ENCODE results near the gene CAST.

The CAST gene

DNA sequence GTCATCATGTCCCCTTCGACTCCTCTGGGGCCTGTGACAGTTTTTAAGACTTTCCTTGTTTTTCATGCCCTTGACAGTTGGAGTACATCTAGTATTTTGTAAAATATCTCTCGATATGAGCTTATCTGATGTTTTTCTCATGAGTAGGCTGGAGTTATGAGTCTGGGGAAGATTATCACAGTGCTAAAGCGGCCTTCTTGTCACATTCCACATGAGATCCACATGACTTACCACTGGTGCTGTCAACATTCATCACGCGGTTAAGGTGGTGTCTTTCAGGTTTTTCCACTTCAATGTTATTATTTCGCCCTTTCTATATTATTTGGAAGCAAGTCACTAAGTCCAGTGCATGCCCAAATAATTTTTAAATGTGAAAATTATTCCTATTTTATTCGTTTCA is 17.1 kb upstream of the CAST start:
- DNase-seq (ENCODE audit: low read depth, low spot score) = no peak

- no peak for DNase-seq (ENCODE audit: low read depth, low spot score)
These were observed 14.2 kb upstream of the CAST start for GRCh38 chr5:96648023-96648422.

GRCh38 chr5:96648593-96648992 is 13.6 kb upstream of the CAST start:
- DNase-seq (ENCODE audit: low read depth, low spot score) = no peak

DNA sequence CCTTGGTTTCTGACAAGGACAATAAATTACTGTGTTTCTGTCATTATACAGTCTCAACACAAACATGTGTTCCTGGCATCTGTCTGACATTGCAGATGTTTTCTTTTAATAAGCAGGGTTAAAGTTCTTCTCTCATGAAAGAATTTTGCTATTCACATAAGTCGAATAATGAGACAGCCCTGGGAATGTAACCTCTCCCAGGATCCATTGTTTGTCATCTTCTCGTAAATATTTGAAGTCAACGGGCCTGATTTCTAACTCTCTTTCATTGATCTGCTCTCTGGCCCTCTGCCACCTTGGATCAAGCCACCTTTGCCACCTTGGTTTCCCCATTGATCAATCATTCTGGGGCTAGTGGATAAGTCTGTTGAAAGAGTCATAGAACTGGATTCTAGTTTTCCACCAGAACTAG is 12.9 kb upstream of the CAST start:
- DNase-seq (ENCODE audit: low read depth, low spot score) = no peak

DNA sequence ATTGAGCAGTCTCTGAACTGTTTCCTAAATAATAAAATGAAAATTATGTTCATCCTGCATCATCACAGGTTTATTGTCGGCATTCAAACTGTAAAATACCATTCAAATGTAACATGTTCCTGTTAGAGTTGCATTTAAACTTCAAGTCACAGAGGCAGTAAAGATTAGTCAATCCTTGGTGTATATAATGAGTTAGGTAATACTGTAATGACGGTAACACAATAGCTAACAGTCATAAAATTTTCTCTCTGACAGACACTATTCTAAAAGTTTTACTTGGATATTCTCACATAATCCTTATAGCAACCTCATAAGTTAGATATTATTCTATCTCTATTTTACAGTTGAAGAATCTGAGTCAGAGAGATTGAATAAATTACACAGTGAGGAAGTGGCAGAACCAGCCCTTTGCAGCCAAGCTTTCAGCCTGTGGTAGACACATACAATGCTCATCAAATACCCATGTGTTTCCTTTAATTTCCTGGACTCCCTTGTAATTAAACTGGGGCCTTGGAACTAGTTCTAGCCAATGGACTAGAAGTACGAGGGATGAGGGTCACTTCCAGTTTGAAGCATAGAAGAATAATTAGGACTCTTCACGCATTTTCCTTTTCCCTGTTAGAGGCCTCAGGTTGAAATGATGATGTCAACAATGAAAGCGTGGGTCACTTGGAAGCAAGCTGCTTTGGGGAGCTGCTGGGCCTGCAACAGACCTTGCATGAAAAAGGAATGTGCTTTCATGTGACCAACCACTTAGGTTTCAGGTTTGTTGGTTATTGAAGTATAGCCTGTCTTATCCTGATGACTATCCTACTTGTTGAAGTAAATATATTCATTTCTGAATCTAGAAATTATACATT is 12.3 kb upstream of the CAST start:
- DNase-seq (ENCODE audit: low read depth, low spot score) = no peak

- no peak for DNase-seq (ENCODE audit: low read depth, low spot score)
These were observed 11.1 kb upstream of the CAST start for GRCh38 chr5:96651047-96651446.

- DNase-seq (ENCODE audit: low read depth, low spot score) = no peak
These were observed 10.0 kb upstream of the CAST start for GRCh38 chr5:96651948-96652753.

DNA sequence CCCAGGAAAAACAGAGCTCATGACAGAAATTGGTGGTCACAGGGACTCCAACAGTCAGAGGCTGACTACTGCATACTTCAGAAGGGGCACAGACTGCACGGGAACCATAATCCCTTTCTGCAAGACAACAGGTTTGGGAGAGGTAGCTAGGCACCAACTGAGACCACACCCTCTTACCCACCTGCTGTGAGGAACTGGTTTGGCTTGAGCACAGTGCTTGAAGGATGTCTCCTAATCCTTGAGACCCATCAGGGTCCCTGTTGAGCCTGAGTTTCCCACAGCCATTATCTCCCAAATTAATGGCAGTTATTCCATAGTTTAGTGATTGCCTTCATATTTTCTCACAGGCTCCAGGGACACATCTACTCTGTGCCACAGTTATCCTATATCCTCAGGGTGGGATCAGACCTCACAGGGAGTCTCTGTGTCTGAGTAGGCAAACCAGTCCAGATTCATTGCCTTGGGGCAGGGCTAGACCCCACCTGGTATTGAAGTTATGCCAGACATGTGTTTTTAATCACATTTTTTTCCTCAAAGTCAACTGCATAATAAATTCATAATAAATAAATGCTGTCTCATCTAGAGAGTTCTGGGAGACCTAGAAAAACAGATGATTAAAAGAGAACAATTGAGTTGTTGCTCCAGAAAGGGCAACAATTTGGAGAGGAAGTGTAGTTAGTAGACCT is 9.3 kb upstream of the CAST start:
- DNase-seq (ENCODE audit: low read depth, low spot score) = no peak

DNA sequence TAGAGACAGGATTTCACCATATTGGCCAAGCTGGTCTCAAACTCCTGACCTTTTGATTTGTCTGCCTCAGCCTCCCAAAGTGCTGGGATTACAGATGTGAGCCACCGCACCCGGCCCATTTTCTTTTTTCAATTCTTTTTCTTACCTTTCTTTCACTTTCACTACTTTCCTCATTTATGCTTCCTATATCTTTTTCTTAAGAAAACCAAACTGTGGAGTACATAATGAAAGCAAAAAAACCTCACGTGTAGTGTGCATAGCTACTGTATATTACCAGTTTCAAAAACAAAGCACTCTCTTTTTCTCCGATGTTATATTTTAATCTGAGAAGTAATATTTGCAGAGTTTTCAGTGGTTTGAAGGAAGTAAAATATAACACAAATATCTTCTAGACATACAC is 8.0 kb upstream of the CAST start:
- DNase-seq (ENCODE audit: low read depth, low spot score) = no peak

GRCh38 chr5:96655085-96655484 is 7.1 kb upstream of the CAST start:
- DNase-seq (ENCODE audit: low read depth, low spot score) = no peak

DNA sequence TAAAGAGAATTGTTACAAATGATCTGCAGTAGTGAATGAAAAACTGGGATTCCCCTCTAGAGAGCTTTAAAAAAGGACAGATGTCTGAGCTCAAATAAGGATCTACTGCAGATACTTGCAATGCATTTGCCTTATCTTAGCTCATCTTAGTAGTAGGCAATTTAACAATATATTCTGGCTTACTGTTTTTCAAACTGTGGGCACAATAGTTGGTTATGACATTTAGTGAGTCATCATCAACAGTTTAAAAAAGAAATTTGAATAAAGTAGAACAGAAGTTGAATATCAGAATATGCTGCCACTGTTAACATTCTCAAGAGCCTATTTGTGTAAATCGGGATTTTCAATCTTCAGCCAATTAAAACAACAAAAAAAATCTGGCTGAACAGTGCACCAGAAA is 6.7 kb upstream of the CAST start:
- no peak for DNase-seq (ENCODE audit: low read depth, low spot score)

GRCh38 chr5:96657068-96657467 is 5.1 kb upstream of the CAST start:
- DNase-seq (ENCODE audit: low read depth, low spot score) = no peak

- no peak for DNase-seq (ENCODE audit: low read depth, low spot score)
These were observed 3.9 kb upstream of the CAST start for GRCh38 chr5:96658272-96658671.

- no peak for DNase-seq (ENCODE audit: low read depth, low spot score)
These were observed 3.0 kb upstream of the CAST start for GRCh38 chr5:96659170-96659569.

DNA sequence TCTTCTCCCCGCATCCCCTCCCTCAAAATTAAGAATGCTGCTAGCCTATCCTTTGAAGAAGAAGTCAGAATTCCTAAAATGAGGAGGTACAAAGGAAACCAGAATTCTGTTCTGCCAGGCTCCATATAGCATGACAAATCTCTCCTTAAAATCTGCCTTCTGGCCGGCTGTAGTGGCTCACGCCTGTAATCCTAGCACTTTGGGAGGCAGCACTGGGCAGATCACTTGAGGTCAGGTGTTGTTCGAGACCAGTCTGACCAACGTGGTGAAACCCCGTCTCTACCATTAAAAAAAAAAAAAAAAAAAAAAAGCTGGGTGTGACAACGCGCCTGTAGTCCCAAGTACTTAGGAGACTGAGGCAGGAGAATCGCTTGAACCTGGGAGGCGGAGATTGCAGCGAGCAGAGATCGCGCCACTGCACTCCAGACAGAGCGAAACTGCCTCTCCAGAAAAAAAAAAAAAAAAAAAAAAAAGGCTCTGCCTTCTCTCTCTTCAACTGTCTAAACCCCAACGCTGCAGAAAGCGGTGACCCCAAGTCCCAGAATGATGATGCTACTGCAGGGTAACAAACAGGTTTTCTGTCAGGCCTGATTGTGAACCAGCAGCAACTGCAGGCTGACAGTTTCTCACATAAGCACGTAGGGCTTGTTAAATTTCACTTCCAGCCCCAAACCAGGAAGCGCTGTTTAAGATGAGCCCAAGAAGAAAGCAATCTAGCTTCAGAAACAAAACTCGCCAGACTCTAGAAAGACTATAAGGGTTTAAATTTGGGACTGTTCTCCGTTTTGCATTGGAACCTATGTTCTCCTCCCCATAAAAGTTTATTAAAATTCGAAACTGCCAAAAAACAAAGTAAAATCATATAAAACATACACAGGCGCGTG is 963 bp upstream of the CAST start:
- DNase-seq (ENCODE audit: low read depth, low spot score) = no peak

DNA sequence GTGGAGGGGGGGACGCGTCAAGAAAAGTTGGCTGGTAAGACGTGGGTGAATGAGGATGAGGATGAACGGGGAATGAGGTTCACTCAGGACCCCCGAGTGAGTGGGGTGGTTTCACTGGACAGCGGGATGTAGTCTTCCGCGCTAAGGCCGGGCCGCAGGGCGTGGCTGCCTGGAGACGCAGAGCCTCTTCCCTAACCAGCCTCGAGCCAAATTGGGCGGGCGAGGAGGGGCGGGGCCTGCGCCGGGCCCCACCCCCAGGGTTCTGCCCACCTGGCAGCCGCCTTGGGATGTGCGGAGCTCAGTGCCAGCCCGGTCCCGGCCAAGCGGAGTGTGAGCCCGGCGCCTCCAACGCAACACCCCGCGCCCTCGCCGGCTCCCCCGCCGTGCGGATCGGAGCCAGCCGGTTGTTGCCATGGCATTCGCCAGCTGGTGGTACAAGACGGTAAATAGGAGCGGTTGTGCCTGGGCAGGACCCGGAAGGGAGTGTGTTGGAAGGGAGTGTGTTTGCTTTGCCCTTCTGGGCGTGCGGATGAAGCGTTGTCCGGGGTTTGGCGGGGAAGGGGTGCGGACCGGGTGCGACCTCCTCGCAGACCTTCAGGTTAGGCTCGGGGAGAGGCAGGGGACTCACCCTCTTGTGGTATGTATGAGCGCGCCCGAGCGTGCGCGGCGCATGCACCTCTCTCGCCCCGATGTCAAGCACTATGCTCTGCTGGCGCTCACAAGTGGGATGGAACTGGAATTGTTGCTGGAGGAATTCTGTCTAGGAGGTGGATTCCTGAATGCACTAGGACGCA is 746 bp downstream of the CAST start:
- DNase-seq (ENCODE audit: low read depth, low spot score) = peak; percentile 60

DNA sequence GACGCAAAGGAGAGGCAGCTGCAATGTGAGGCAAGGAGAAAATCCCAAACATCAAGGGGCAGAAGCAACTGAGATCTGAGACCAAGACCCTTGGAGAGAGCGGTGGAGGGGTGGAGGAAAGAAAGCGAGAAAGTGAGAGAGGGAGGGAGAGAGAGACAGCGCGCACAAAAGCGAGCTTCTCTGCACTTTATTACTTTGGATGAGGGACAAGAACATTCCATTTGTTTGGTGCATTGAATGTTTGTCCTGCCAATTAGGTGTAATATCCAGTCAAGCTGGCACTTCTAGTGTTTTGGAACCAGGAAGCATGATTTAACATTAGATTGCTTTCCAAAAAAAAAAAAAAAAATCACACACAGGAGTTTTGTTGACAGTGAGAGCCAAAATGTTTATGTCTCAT is 1.4 kb downstream of the CAST start:
- no peak for DNase-seq (ENCODE audit: low read depth, low spot score)

DNA sequence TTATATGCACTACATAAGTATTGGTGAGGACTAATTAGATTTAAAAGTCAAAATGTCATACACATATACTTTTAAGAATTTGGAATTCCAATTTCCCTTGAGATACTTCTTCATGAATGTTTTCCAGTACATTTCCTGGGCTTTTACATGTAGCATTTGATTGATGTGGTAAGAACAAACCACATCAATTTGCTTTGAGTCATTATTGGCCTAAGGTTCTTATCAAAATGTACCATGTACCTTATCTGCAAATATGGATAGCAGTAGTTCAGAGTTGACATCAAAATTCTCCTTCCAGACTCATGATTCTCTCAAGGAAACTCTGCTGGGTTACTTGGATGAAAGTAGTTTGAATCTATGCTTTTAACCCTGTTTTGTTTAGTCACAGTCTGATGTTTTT is 2.5 kb downstream of the CAST start:
- no peak for DNase-seq (ENCODE audit: low read depth, low spot score)

GRCh38 chr5:96668725-96669124 is 6.5 kb downstream of the CAST start:
- DNase-seq (ENCODE audit: low read depth, low spot score) = no peak

- DNase-seq (ENCODE audit: low read depth, low spot score) = no peak
These were observed 7.7 kb downstream of the CAST start for GRCh38 chr5:96669909-96670308.

DNA sequence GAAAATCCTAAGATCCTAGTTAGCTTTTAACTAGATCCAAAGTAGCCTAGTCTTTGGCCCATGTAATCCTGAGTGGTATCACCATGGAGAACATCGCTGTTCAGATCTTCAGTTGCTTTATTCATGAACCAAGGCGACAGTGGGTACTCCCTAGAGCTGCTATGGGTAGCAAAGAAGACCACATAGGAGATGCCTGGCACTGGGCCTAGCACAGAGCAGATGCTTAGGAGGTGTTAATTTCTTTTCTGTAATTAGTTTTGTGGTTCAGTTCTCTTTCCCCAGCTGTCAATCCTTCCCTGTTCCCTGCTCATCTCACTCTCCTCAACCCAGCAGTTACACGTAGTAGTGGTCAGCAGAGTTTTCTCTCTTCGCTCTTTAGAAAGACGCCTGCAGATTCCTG is 9.3 kb downstream of the CAST start:
- DNase-seq (ENCODE audit: low read depth, low spot score) = no peak

Data from activated CD4-positive, CD25-positive, alpha-beta regulatory T cell treated with anti-CD3 and anti-CD28 coated beads, Interleukin-2, amount 50 U/mL, for 16 hours (primary cell).